ENCODE results near the gene TMEM229A.
"Not testable (repeated sequence)": the region's sequence is repeated elsewhere in the genome, so short reads cannot be mapped to it uniquely, and the experiment has no call there.

Gene TMEM229A

DNA sequence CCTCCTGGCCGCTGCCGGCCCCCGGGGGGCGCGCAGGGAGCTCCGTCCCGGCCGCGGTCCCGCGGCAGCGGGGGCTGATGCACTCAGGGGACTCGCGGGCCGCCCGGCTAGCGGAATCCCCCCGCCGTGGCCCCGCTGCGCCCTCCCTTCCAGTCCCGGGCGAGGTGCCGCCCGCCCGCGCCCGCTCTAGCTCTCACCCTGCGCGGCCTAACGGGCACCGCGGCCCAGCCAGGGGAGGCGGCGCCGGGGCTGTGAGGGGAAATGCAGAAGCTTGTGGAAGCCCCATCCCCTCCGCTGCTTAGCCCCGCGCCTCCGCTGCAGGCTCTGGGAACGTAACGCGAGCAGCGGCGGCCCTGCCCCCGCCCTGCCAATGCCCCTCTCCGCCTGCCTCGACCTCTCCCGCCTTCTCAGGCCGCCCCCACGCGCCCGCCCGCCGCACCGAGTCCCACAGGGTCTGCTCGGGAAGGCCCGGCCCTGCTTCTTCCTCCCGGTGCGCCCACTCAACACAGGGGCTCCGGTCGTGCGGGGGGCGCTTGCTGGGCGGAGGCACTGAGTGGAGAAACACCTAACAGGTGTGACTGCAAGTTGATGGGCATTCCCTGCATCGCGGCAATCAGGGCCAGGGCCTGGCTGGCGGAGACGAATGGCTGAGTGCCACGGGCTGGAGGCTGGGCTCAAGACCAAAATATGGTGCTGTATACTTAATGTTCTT, 384 bp upstream of the TMEM229A start:
- TF ChIP-seq, protein P1, sequence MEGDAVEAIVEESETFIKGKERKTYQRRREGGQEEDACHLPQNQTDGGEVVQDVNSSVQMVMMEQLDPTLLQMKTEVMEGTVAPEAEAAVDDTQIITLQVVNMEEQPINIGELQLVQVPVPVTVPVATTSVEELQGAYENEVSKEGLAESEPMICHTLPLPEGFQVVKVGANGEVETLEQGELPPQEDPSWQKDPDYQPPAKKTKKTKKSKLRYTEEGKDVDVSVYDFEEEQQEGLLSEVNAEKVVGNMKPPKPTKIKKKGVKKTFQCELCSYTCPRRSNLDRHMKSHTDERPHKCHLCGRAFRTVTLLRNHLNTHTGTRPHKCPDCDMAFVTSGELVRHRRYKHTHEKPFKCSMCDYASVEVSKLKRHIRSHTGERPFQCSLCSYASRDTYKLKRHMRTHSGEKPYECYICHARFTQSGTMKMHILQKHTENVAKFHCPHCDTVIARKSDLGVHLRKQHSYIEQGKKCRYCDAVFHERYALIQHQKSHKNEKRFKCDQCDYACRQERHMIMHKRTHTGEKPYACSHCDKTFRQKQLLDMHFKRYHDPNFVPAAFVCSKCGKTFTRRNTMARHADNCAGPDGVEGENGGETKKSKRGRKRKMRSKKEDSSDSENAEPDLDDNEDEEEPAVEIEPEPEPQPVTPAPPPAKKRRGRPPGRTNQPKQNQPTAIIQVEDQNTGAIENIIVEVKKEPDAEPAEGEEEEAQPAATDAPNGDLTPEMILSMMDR (IDR thresholded peaks at IDR 0.05; ENCODE audit: insufficient read depth, low read depth, low read length, missing control alignments), result no peak
- no peak overlapping the region for H3K4me3 ChIP-seq (ENCODE audit: low read depth, low read length)
- no peak for DNase-seq (ENCODE audit: low read depth)

DNA sequence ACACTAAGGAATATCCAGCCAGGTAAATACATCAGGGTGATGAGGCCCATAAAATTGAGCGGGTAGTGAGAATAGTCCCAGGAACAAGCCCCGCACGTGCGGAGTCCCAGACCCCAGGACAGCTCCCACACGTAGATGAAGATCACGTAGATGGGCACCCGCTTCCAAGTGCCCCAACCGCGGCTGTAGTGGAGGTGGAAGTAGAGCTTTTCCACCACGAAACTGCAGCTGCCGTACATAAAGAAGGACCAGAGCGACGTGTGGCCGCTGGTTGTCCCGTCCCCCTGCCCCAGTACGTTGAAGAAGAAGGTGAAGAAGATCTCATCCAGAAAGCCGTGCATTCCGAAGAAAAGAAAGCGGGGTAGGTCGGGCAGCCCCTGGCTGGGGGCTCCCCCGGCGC, 948 bp downstream of the TMEM229A start:
- TF ChIP-seq, protein P1 (IDR thresholded peaks at IDR 0.05; ENCODE audit: insufficient read depth, low read depth, low read length, missing control alignments), result no peak
- DNase-seq (ENCODE audit: low read depth), result no peak
- no peak overlapping the region for H3K4me3 ChIP-seq (ENCODE audit: low read depth, low read length)

DNA sequence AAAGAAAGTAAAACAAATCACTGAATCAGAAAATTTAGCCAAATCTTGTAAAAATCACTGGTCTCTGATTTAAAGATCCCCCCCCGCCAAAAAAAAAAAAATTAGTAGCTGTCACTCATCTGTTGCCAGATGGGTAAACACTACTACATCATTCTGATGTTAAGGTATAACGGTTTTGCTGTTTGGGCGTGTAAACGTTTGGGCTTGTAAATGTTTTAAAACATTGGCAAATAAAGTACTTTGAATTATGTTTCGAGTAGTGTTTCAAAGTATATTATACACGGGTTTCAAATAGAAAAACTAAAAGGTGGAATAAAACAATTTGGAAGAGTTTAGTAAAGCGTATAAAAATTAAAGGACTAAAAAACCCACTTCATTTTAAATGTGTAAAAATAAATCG, 1.5 kb downstream of the TMEM229A start:
- H3K4me3 ChIP-seq (ENCODE audit: low read depth, low read length), result no peak overlapping the region
- TF ChIP-seq, protein P1 (IDR thresholded peaks at IDR 0.05; ENCODE audit: insufficient read depth, low read depth, low read length, missing control alignments), result no peak
- no peak for DNase-seq (ENCODE audit: low read depth)

- TF ChIP-seq, protein P1 (IDR thresholded peaks at IDR 0.05; ENCODE audit: insufficient read depth, low read depth, low read length, missing control alignments), result no peak
- H3K4me3 ChIP-seq (ENCODE audit: low read depth, low read length), result no peak overlapping the region
- DNase-seq (ENCODE audit: low read depth), result no peak
Observed at GRCh38 chr7:124030964-124031363, 1.9 kb downstream of the TMEM229A start.

DNA sequence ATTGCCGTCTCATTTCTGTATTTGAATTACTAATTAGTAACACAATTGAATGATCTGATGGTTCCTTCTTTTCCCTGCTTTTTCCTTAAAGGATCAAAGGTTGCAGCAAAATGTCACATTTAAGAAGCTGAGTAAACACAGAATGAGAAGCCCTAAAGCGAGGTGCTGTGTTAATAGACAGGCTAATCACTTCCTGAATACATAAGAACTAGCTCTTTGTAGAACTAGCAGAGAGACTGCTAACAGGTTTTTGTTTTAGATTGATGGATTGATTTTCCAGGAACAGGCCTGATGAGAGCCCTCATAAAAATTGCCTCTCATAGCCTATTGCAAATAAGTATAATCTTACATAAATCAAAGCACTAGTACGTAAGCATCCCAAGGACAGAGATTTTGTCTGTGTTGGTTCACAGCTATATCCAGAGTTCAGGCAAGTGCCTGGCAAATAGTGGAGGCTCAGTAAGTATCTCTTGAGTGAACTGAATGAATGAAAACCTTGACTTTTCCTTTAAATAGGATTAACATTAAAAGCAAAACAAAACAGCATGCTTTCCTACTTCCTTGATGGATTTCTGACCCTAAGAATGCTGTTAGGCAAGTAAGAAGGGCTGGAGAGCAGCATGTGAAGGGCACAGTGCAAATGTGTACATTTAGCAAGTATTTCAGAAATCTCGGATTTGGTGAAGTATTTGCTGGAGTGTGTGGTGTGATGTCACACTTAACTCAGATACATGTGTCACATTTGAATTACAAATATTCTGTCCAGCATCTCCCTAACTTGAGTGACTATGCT, 3.3 kb downstream of the TMEM229A start:
- DNase-seq (ENCODE audit: low read depth), result no peak
- TF ChIP-seq, protein P1 (IDR thresholded peaks at IDR 0.05; ENCODE audit: insufficient read depth, low read depth, low read length, missing control alignments), result no peak
- no peak overlapping the region for H3K4me3 ChIP-seq (ENCODE audit: low read depth, low read length)

- no peak overlapping the region for H3K4me3 ChIP-seq (ENCODE audit: low read depth, low read length)
- no peak for DNase-seq (ENCODE audit: low read depth)
- TF ChIP-seq, protein P1 (IDR thresholded peaks at IDR 0.05; ENCODE audit: insufficient read depth, low read depth, low read length, missing control alignments), result no peak
Observed at GRCh38 chr7:124027236-124027635, 5.6 kb downstream of the TMEM229A start.

DNA sequence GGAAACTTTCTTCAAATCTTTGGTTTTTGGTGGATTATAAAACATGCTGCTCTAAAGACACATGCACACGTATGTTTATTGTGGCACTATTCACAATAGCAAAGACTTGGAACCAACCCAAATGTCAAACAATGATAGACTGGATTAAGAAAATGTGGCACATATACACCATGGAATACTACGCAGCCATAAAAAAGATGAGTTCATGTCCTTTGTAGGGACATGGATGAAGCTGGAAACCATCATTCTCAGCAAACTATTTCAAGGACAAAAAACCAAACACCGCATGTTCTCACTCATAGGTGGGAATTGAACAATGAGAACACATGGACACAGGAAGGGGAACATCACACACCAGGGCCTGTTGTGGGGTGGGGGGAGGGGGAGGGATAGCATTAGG, 8.5 kb downstream of the TMEM229A start:
- H3K4me3 ChIP-seq (ENCODE audit: low read depth, low read length); DNase-seq (ENCODE audit: low read depth): not testable (repeated sequence)

Data from GM12865 (cell line).